Progenitor cell of endocrine pancreas (in vitro differentiated cells): Measurements from ENCODE around the gene TBC1D16. TPM values are rescaled to one million over a fixed set of nuclear protein-coding genes. Genes with fewer than 3 reads are reported as not detected.
A peak's percentile ranks its signal among the peaks of the same experiment; 100 is the strongest.

Experiments used
- DNase-seq: peaks from one replicate; pipeline ENCODE4 v3.0.0; 2021; ENCODE audit warnings: low spot score; ENCODE audit not compliant: unreplicated experiment
- H3K27ac Mint-ChIP-seq: 2 replicates; pipeline ENCODE4 v1.8.0; 2021; ENCODE audit warnings: mild to moderate bottlenecking, moderate library complexity, mixed read lengths
- H3K27me3 Mint-ChIP-seq: 2 replicates; pipeline ENCODE4 v1.8.0; 2021; ENCODE audit warnings: mixed read lengths
- H3K36me3 Mint-ChIP-seq: 2 replicates; pipeline ENCODE4 v1.8.0; 2022; ENCODE audit warnings: mixed read lengths; ENCODE audit not compliant: insufficient read depth
- H3K4me1 Mint-ChIP-seq: 2 replicates; pipeline ENCODE4 v1.8.0; 2021; ENCODE audit warnings: low read depth, mixed read lengths
- H3K4me3 Mint-ChIP-seq: 2 replicates; pipeline ENCODE4 v1.8.0; 2021; ENCODE audit warnings: low read depth, mild to moderate bottlenecking, moderate library complexity, mixed read lengths
- H3K9me3 Mint-ChIP-seq: 2 replicates; pipeline ENCODE4 v1.8.0; 2021; ENCODE audit warnings: low read depth, mixed read lengths
- total RNA-seq: library from RNA; stranded (reverse); gene quantifications from 2 replicates; pipeline ENCODE4 v1.2.1, GENCODE V29; 2021
- TF ChIP-seq, protein P1 (sequence below): fragments of 200-600 bp; sonication (generic); IDR thresholded peaks from one replicate; pipeline ENCODE4 v1.5.0; 2021; ENCODE audit warnings: antibody characterized with exemption, mild to moderate bottlenecking; ENCODE audit not compliant: unreplicated experiment

Gene TBC1D16
- total RNA-seq, 1 donor from 2014 or later: 85.1 TPM

DNA sequence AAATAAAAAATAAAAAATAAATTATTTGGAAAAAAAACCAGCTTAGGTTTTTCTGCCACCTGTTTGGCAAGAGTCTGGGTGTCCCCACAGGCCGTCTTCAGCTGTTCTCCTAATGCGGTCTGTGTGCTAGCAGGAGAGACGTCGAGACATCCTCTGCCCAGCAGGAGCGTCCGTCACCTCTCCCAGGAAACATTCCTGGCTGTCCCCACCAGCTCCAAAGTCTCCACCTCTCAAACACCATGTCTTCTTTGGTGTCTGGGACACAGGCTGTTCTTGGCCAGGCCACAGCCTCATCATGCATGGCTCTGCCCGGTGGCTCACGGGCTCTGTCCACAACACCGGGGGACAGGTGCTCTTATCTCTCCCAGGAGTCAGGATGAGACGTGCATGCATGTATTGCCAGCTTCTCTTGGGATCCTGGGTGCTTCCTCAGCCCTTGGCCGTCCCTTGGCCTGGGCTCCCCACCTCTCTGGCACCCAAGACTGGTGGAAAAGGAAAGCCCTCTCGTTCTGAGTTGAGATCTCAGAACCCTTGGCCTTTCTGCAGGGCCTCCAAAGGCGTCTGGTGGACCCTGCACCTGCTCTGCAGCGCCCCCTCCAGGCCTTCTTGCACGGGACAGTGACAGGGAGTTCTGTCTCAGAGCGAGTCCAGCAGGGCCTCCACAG is 111.6 kb downstream of the TBC1D16 start:
- DNase-seq: peak; percentile 60
- TF ChIP-seq, protein P1, sequence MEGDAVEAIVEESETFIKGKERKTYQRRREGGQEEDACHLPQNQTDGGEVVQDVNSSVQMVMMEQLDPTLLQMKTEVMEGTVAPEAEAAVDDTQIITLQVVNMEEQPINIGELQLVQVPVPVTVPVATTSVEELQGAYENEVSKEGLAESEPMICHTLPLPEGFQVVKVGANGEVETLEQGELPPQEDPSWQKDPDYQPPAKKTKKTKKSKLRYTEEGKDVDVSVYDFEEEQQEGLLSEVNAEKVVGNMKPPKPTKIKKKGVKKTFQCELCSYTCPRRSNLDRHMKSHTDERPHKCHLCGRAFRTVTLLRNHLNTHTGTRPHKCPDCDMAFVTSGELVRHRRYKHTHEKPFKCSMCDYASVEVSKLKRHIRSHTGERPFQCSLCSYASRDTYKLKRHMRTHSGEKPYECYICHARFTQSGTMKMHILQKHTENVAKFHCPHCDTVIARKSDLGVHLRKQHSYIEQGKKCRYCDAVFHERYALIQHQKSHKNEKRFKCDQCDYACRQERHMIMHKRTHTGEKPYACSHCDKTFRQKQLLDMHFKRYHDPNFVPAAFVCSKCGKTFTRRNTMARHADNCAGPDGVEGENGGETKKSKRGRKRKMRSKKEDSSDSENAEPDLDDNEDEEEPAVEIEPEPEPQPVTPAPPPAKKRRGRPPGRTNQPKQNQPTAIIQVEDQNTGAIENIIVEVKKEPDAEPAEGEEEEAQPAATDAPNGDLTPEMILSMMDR: peak; percentile 69
- no peak overlapping the region for H3K4me3 Mint-ChIP-seq
- no peaks in the 10 kb centered on the region for H3K27me3 Mint-ChIP-seq
- peaks cover 33% of the 10 kb centered on the region for H3K4me1 Mint-ChIP-seq
- H3K9me3 Mint-ChIP-seq: no peaks in the 10 kb centered on the region
- no peaks in the 10 kb centered on the region for H3K36me3 Mint-ChIP-seq
- H3K27ac Mint-ChIP-seq: peak overlapping the region; percentile 24

DNA sequence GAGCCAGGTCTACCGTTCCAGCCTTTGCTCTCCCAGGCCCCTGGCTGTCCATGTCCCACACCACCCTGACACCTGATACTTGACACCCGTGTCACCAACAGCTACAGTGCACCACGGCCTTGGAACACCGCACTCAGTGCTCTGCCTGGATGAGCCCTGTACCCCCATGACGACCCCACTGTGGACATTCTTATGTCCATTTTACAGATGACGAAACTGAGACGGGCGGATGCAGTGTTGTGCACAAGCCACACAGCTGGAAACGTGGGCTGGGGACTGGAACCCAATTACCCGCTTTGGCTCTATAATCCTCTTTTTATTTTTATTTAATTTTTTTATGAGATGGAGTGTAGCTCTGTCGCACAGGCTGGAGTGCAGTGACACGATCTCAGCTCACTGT is 112.9 kb downstream of the TBC1D16 start:
- no peak for DNase-seq
- Mint-ChIP-seq H3K9me3 (no peaks in the 10 kb centered on the region), H3K27ac (no peak overlapping the region), H3K36me3 (no peaks in the 10 kb centered on the region), H3K4me1 (peaks cover 29% of the 10 kb centered on the region), H3K4me3 (no peak overlapping the region), H3K27me3 (no peaks in the 10 kb centered on the region)
- TF ChIP-seq, protein P1: no peak

DNA sequence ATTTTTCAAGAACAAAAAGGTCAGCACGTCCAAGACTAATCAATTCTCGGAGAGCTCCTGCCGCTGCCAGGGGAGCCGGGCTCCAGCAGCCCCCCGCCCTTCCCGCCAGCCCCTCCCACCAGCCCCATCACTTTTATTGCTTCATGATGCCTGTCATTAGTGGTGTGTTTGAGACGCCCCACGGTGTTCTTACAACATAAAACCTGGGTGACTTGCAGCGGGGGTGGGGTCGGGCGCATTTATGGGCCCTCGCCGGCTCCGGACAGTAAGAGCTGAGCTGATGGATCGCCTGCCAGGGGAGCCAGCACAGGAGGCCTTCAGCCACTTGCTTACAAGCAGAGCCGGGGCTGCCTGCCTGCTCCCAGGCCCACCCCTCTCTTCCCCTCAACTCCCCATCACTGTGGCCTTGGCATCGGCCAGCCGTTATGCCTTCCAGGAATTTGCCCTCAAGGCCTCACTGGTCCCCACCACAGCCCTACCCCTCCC is 113.5 kb downstream of the TBC1D16 start:
- H3K9me3 Mint-ChIP-seq: no peaks in the 10 kb centered on the region
- TF ChIP-seq, protein P1: no peak
- peak overlapping the region; percentile 49 for H3K27ac Mint-ChIP-seq
- H3K4me3 Mint-ChIP-seq: no peak overlapping the region
- H3K27me3 Mint-ChIP-seq: no peaks in the 10 kb centered on the region
- H3K36me3 Mint-ChIP-seq: no peaks in the 10 kb centered on the region
- DNase-seq: no peak
- peaks cover 29% of the 10 kb centered on the region for H3K4me1 Mint-ChIP-seq

DNA sequence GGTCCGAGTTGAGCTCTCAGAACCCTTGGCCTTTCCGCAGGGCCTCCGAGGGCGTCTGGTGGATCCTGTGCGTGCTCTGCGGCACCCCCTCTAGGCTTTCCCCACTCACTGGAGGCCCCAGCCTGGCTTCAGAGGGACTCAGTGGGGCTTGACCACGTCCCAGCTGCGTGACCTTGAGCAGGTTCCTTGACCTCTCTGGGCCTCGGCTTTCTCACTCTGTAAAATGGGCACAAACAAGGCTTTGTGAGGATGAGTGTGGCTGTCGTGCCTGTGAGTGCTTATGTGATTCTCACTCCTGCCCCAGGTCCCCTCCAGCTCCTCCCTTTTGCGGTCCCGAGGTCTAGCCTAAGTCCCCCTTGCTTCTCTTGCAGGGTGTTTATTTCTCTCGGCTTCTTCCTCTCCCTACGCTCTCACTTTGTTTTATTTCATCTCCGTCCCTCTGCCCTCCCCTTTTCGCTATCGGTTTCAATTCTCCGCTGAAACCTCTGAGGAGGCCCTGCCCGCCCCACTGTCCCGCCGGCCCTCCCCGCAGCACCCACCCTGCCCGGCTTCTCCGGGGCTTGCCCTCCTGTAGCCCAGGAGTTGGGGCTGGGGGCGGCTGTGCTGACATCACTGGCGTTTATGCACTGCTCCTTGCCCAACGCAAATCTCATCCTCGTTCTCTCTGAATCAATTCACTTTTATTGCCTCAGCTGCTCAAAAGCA is 114.1 kb downstream of the TBC1D16 start:
- DNase-seq: no peak
- no peaks in the 10 kb centered on the region for H3K27me3 Mint-ChIP-seq
- peak overlapping the region; percentile 49 for H3K27ac Mint-ChIP-seq
- TF ChIP-seq, protein P1: no peak
- no peak overlapping the region for H3K4me3 Mint-ChIP-seq
- no peaks in the 10 kb centered on the region for H3K9me3 Mint-ChIP-seq
- H3K36me3 Mint-ChIP-seq: no peaks in the 10 kb centered on the region
- H3K4me1 Mint-ChIP-seq: peaks cover 24% of the 10 kb centered on the region

DNA sequence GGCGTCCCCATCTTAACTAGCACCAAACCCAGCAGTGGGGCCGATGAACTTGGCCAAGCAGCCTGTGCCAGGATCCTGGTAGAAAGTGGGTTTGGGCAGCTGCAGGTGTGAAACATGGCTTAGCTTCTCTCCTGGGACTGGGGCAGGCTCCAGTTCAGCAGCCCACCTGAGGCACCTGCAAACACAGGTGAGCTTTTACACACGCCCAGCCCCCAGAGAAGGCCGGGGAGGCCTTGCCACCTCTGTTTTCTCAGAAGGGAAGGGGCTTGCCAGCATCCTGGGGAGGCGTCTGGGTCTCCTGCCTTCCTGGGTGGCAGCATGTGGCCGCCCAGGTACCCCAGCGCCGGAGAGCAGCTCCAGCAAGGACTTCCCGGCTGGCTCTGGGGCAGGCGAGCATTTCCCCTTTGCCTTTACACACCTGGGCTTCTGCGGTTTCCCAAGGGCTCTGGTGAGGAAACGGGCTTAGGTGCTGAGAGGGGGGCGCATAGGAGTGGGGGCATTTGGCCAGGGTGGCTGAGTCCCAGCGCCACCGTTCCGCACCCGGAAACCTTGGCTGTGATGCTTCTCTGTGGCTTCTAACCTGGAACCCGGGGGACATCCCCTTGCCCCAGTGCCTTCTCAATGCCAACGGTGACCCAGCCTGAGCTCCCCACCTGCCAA is 114.8 kb downstream of the TBC1D16 start:
- TF ChIP-seq, protein P1: no peak

More for the DNA sequence above, 114.8 kb downstream of the TBC1D16 start:
- no peaks in the 10 kb centered on the region for H3K27me3 Mint-ChIP-seq
- peaks cover 24% of the 10 kb centered on the region for H3K4me1 Mint-ChIP-seq
- no peak overlapping the region for H3K4me3 Mint-ChIP-seq
- H3K9me3 Mint-ChIP-seq: no peaks in the 10 kb centered on the region
- no peak overlapping the region for H3K27ac Mint-ChIP-seq
- no peaks in the 10 kb centered on the region for H3K36me3 Mint-ChIP-seq
- no peak for DNase-seq
